Erythroblast (primary cell): Measurements from ENCODE around the gene SIK2.
A peak's percentile ranks its signal among the peaks of the same experiment; 100 is the strongest.

Experiments
- GATA1 ChIP-seq: IDR thresholded peaks from 2 replicates; pipeline ENCODE4 v1.6.1; 2011; ENCODE audit warnings: low read depth, mild to moderate bottlenecking, control low read depth, low read length, moderate library complexity
- POLR2A ChIP-seq: IDR thresholded peaks from 2 replicates; pipeline ENCODE4 v1.6.1; 2011; ENCODE audit warnings: mild to moderate bottlenecking, low read length

DNA sequence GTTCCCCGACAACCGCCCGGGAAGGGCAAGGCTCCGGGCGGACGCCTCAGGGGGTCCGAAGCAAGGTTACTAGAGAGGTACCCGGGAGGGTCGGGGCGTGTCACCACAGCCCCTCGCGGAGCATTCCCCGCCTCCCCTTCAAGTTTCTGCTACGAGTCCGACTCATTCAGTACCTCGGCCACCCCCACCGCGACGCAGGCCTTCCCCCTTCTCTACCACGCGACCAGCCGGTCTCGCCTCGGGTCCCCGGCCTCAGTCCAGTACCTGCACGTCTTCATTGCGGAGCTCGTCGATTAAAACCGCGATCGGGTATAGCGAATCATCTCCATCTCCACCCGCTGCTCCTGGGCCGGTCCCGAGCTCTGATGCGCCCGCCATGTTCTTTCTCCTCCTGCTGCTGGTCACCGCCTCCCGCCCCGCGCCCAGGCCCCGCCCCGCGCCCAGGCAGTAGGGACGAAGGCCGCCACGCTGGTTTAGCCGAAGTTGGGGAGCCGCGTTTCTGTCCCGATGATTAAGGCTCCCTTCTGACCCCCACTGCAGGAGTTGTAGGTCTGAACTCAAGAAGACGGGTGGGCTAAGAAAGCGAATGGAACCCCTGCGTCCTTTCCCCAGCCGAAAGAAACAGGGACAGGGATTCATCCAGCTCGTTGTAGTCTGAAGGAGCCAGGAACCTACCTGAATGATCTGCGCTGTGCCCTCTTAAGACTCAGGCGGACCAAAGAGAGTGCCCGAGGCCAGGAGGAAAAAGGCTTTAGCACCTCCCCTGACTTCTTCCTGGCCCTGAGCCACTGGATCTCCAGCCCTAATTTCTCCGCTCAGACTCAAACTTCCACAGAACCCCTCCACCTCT lies 164.0 kb downstream of the SIK2 start, which contains the start of gene PPP2R1B:
- TF ChIP-seq POLR2A (peak; percentile 85), GATA1 (no peak)
